CD4-positive, CD25-positive, alpha-beta regulatory T cell (primary cell): Measurements from ENCODE around the gene ZGLP1. TPM values are rescaled to one million over a fixed set of nuclear protein-coding genes. Genes with fewer than 3 reads are reported as not detected.
A peak's percentile ranks its signal among the peaks of the same experiment; 100 is the strongest.
"Not testable (repeated sequence)": the region's sequence is repeated elsewhere in the genome, so short reads cannot be mapped to it uniquely, and the experiment has no call there.

ENCODE experiments used
- ATAC-seq, 2 donors: fragments of 150-1000 bp; cut with Tn5 transposase; one replicate each; pipeline ENCODE4 v1.10.0; 2021; ENCODE audit warnings: low read depth in 2 of 2, moderate number of reproducible peaks in 2 of 2, moderate library complexity in 1 of 2
- DNase-seq, 3 donors: peaks; one replicate each; pipeline versions ENCODE4 v3.0.0 to v3.0.0-alpha.2; 2012 to 2022; ENCODE audit warnings: mixed read lengths in 1 of 3
- H3K27ac ChIP-seq: one replicate; pipeline ENCODE4 v1.7.0; 2013; ENCODE audit warnings: mild to moderate bottlenecking, low read length; ENCODE audit not compliant: insufficient read depth, poor library complexity, severe bottlenecking
- H3K27me3 ChIP-seq: one replicate; pipeline ENCODE4 v1.7.0; 2013; ENCODE audit warnings: low read length; ENCODE audit not compliant: control insufficient read depth, insufficient read depth
- H3K36me3 ChIP-seq: one replicate; pipeline ENCODE4 v1.7.0; 2013; ENCODE audit warnings: mild to moderate bottlenecking, low read length, moderate library complexity; ENCODE audit not compliant: control insufficient read depth, insufficient read depth
- H3K4me1 ChIP-seq: 2 replicates; pipeline ENCODE4 v1.7.0; 2013; ENCODE audit warnings: mild to moderate bottlenecking, low read length; ENCODE audit not compliant: insufficient read depth, control insufficient read depth, poor library complexity, severe bottlenecking
- H3K4me3 ChIP-seq: one replicate; pipeline ENCODE4 v1.7.0; 2013; ENCODE audit warnings: low read depth, mild to moderate bottlenecking, low read length, moderate library complexity
- H3K9me3 ChIP-seq, 2 experiments: 1 replicate in 1 of 2; 2 replicates in 1 of 2; pipeline ENCODE4 v1.7.0; 2013; ENCODE audit warnings: low read length in 2 of 2, mild to moderate bottlenecking in 1 of 2, moderate library complexity in 1 of 2; ENCODE audit not compliant: control insufficient read depth in 2 of 2
- H3K27ac Mint-ChIP-seq, 3 donors: one replicate each; pipeline ENCODE4 v1.8.0; 2020 to 2022; ENCODE audit warnings: mild to moderate bottlenecking in 3 of 3, mixed read lengths in 3 of 3, moderate library complexity in 2 of 3
- H3K27me3 Mint-ChIP-seq: one replicate; pipeline ENCODE4 v1.8.0; 2022; ENCODE audit warnings: mild to moderate bottlenecking, mixed read lengths
- H3K36me3 Mint-ChIP-seq: one replicate; pipeline ENCODE4 v1.8.0; 2020; ENCODE audit warnings: mixed read lengths
- H3K4me1 Mint-ChIP-seq, 4 donors: one replicate each; pipeline ENCODE4 v1.8.0; 2020 to 2022; ENCODE audit warnings: mixed read lengths in 4 of 4, mild to moderate bottlenecking in 1 of 4
- H3K4me3 Mint-ChIP-seq, 4 donors: one replicate each; pipeline ENCODE4 v1.8.0; 2020 to 2022; ENCODE audit warnings: mild to moderate bottlenecking in 4 of 4, mixed read lengths in 4 of 4, moderate library complexity in 3 of 4
- H3K9me3 Mint-ChIP-seq, 7 donors: one replicate each; pipeline ENCODE4 v1.8.0; 2020 to 2022; ENCODE audit warnings: mixed read lengths in 7 of 7, mild to moderate bottlenecking in 3 of 7, moderate library complexity in 2 of 7
- polyA plus RNA-seq, 4 donors: library from polyadenylated mRNA; unstranded; fragments of 300-500 nt; fragmentation: Illumina TruSeq; gene quantifications; one replicate each; pipeline ENCODE4 v1.2.3, GENCODE V29; 2021
- total RNA-seq: library from RNA; stranded (reverse); gene quantifications from one replicate; pipeline ENCODE4 v1.2.3, GENCODE V29; 2022

The ZGLP1 gene
- total and polyA plus RNA-seq, 5 donors from 2014 or later = 0.32 to 2.8 TPM; not detected in 3

GRCh38 chr19:10339977-10340376, 30.4 kb upstream of the ZGLP1 start:
- peaks cover 21% of the 10 kb centered on the region for H3K4me1 ChIP-seq
- ATAC-seq = no peak
- no peaks in the 10 kb centered on the region for H3K36me3 Mint-ChIP-seq
- peak overlapping the region; percentile 97 to 98 (median 98) for H3K4me3 Mint-ChIP-seq
- H3K4me1 Mint-ChIP-seq = peaks cover 0 to 44% (median 24%) of the 10 kb centered on the region in 4 donors
- H3K27ac Mint-ChIP-seq = peak overlapping the region; percentile 97 to 98 (median 98)
- DNase-seq = no peak
- H3K9me3 Mint-ChIP-seq = no peaks in the 10 kb centered on the region
- peaks cover 13% of the 10 kb centered on the region for H3K36me3 ChIP-seq
- no peaks in the 10 kb centered on the region for H3K27me3 ChIP-seq
- H3K27ac ChIP-seq = peak overlapping the region; percentile 76
- H3K27me3 Mint-ChIP-seq = no peaks in the 10 kb centered on the region
- peak overlapping the region; percentile 98 for H3K4me3 ChIP-seq
- H3K9me3 ChIP-seq = no peaks in the 10 kb centered on the region

GRCh38 chr19:10339380-10339960, 29.9 kb upstream of the ZGLP1 start, which contains the start of gene ICAM3:
TSS of gene ICAM3 (minus strand) at chr19:10339624. CDS start at chr19:10339614, 10 bp downstream.
- Histone ChIP-seq H3K4me3 (peak within 1 kb of the TSS; percentile 98), H3K9me3 (no peaks in the 10 kb centered on the region), H3K27ac (peak within 1 kb of the TSS; percentile 76), H3K27me3 (no peaks in the 10 kb centered on the region), H3K36me3 (peaks cover 13% of the 10 kb centered on the region), H3K4me1 (peaks cover 22% of the 10 kb centered on the region)
- peaks cover 0 to 47% (median 24%) of the 10 kb centered on the region in 4 donors for H3K4me1 Mint-ChIP-seq
- peak within 1 kb of the TSS; percentile 97 to 98 (median 98) for H3K4me3 Mint-ChIP-seq
- H3K9me3 Mint-ChIP-seq = no peaks in the 10 kb centered on the region
- H3K27me3 Mint-ChIP-seq = no peaks in the 10 kb centered on the region
- H3K27ac Mint-ChIP-seq = peak within 1 kb of the TSS; percentile 97 to 98 (median 98)
- ATAC-seq = peak; percentile 92
- peak; percentile 35 to 82 (median 61) for DNase-seq
- no peaks in the 10 kb centered on the region for H3K36me3 Mint-ChIP-seq

GRCh38 chr19:10338940-10339339, 29.3 kb upstream of the ZGLP1 start:
- Histone ChIP-seq H3K4me1 (peaks cover 27% of the 10 kb centered on the region), H3K9me3 (no peaks in the 10 kb centered on the region), H3K27me3 (no peaks in the 10 kb centered on the region), H3K27ac (peak overlapping the region; percentile 76), H3K36me3 (peaks cover 13% of the 10 kb centered on the region), H3K4me3 (peak overlapping the region; percentile 98)
- ATAC-seq (no peak), DNase-seq (no peak)
- peak overlapping the region; percentile 97 to 98 (median 98) for H3K4me3 Mint-ChIP-seq
- no peaks in the 10 kb centered on the region for H3K27me3 Mint-ChIP-seq
- no peaks in the 10 kb centered on the region for H3K36me3 Mint-ChIP-seq
- H3K4me1 Mint-ChIP-seq = peaks cover 0 to 51% (median 24%) of the 10 kb centered on the region in 4 donors
- H3K27ac Mint-ChIP-seq = peak overlapping the region; percentile 97 to 98 (median 98)
- no peaks in the 10 kb centered on the region for H3K9me3 Mint-ChIP-seq

- not testable (repeated sequence) for H3K27ac ChIP-seq, H3K9me3 ChIP-seq, H3K9me3 Mint-ChIP-seq, DNase-seq, H3K27me3 ChIP-seq, H3K36me3 Mint-ChIP-seq, H3K4me3 ChIP-seq, ATAC-seq, H3K27me3 Mint-ChIP-seq
- peaks cover 0 to 71% (median 39%) of the 10 kb centered on the region in 4 donors for H3K4me1 Mint-ChIP-seq
- H3K27ac Mint-ChIP-seq = peak overlapping the region in 2 of 3 donors; percentile 55 to 79
- H3K4me3 Mint-ChIP-seq = peak overlapping the region in 3 of 4 donors; percentile 21 to 61 (median 55)
- peaks cover 44% of the 10 kb centered on the region for H3K4me1 ChIP-seq
- H3K36me3 ChIP-seq = peaks cover 13% of the 10 kb centered on the region
These were observed 27.1 kb upstream of the ZGLP1 start for GRCh38 chr19:10336725-10337124.

GRCh38 chr19:10335352-10335985, 25.9 kb upstream of the ZGLP1 start:
- no peak overlapping the region for H3K4me3 ChIP-seq
- H3K36me3 ChIP-seq = peaks cover 15% of the 10 kb centered on the region
- H3K36me3 Mint-ChIP-seq = peaks cover 4% of the 10 kb centered on the region
- H3K9me3 ChIP-seq = no peaks in the 10 kb centered on the region
- DNase-seq (no peak), ATAC-seq (no peak)
- H3K27ac ChIP-seq = no peak overlapping the region
- H3K27ac Mint-ChIP-seq = no peak overlapping the region
- peaks cover 0 to 70% (median 40%) of the 10 kb centered on the region in 4 donors for H3K4me1 Mint-ChIP-seq
- no peaks in the 10 kb centered on the region for H3K27me3 Mint-ChIP-seq
- no peaks in the 10 kb centered on the region for H3K27me3 ChIP-seq
- H3K9me3 Mint-ChIP-seq = no peaks in the 10 kb centered on the region
- H3K4me3 Mint-ChIP-seq = peak overlapping the region in 2 of 4 donors; percentile 61 to 64
- H3K4me1 ChIP-seq = peaks cover 46% of the 10 kb centered on the region

- peaks cover 22% of the 10 kb centered on the region for H3K36me3 ChIP-seq
- no peaks in the 10 kb centered on the region for H3K9me3 ChIP-seq
- peak overlapping the region in 2 of 3 donors; percentile 36 to 83 for H3K27ac Mint-ChIP-seq
- H3K9me3 Mint-ChIP-seq = no peaks in the 10 kb centered on the region
- no peak overlapping the region for H3K27ac ChIP-seq
- H3K4me3 Mint-ChIP-seq = peak overlapping the region; percentile 15 to 95 (median 50)
- H3K4me3 ChIP-seq = no peak overlapping the region
- H3K27me3 Mint-ChIP-seq = no peaks in the 10 kb centered on the region
- peaks cover 0 to 67% (median 36%) of the 10 kb centered on the region in 4 donors for H3K4me1 Mint-ChIP-seq
- H3K4me1 ChIP-seq = peaks cover 39% of the 10 kb centered on the region
- DNase-seq (peak in 1 of 3 donors; percentile 38), ATAC-seq (no peak)
- H3K36me3 Mint-ChIP-seq = peaks cover 8% of the 10 kb centered on the region
- no peaks in the 10 kb centered on the region for H3K27me3 ChIP-seq
These were observed 25.2 kb upstream of the ZGLP1 start for GRCh38 chr19:10334588-10335351.

- Mint-ChIP-seq H3K27ac (peak overlapping the region; percentile 20 to 97 (median 91)), H3K4me1 (peaks cover 0 to 61% (median 31%) of the 10 kb centered on the region in 4 donors), H3K9me3 (no peaks in the 10 kb centered on the region), H3K27me3 (no peaks in the 10 kb centered on the region), H3K4me3 (peak overlapping the region; percentile 94 to 99 (median 96)), H3K36me3 (peaks cover 13% of the 10 kb centered on the region)
- Histone ChIP-seq H3K9me3 (no peaks in the 10 kb centered on the region), H3K27me3 (no peaks in the 10 kb centered on the region), H3K4me1 (peaks cover 33% of the 10 kb centered on the region), H3K27ac (peak overlapping the region; percentile 95), H3K4me3 (peak overlapping the region; percentile 75), H3K36me3 (peaks cover 28% of the 10 kb centered on the region)
- ATAC-seq (no peak), DNase-seq (no peak)
These were observed 24.4 kb upstream of the ZGLP1 start for GRCh38 chr19:10333758-10334587.
